H9 (cell line): ENCODE measurements around the gene B3GALNT2. TPM values are rescaled to one million over a fixed set of nuclear protein-coding genes. Genes with fewer than 3 reads are reported as not detected.

ENCODE experiments used
- DNase-seq: peaks from one replicate; pipeline ENCODE4 v3.0.0-alpha.2; 2017
- H2AFZ ChIP-seq: one replicate; pipeline ENCODE4 v1.6.1; 2013; ENCODE audit warnings: mild to moderate bottlenecking, low read length, control low read depth, moderate library complexity
- H2AK5ac ChIP-seq: 2 replicates; pipeline ENCODE4 v1.6.1; 2013; ENCODE audit warnings: low read length, control low read depth, mixed read lengths; ENCODE audit not compliant: insufficient read length
- H2BK120ac ChIP-seq: one replicate; pipeline ENCODE4 v1.6.1; 2013; ENCODE audit warnings: low read depth, mild to moderate bottlenecking, low read length, control low read depth, inconsistent platforms; ENCODE audit not compliant: poor library complexity, severe bottlenecking
- H2BK12ac ChIP-seq: 2 replicates; pipeline ENCODE4 v1.6.1; 2013; ENCODE audit warnings: low read length, control low read depth, mixed read lengths, low read depth; ENCODE audit not compliant: insufficient read length
- H2BK15ac ChIP-seq: 2 replicates; pipeline ENCODE4 v1.6.1; 2013; ENCODE audit warnings: low read depth, low read length, control low read depth
- H2BK20ac ChIP-seq: one replicate; pipeline ENCODE4 v1.6.1; 2013; ENCODE audit warnings: low read depth, mild to moderate bottlenecking, low read length, control low read depth, inconsistent platforms; ENCODE audit not compliant: poor library complexity, severe bottlenecking
- H2BK5ac ChIP-seq: 2 replicates; pipeline ENCODE4 v1.6.1; 2013; ENCODE audit warnings: low read length, control low read depth, mixed read lengths; ENCODE audit not compliant: insufficient read length
- H3K14ac ChIP-seq: 2 replicates; pipeline ENCODE4 v1.6.1; 2013; ENCODE audit warnings: low read length, control low read depth; ENCODE audit not compliant: insufficient read depth
- H3K18ac ChIP-seq: 2 replicates; pipeline ENCODE4 v1.6.1; 2013; ENCODE audit warnings: low read depth, mild to moderate bottlenecking, mixed read lengths, low read length, control low read depth; ENCODE audit not compliant: insufficient read length
- H3K23ac ChIP-seq: 2 replicates; pipeline ENCODE4 v1.6.1; 2013; ENCODE audit warnings: low read length, control low read depth, mixed read lengths, low read depth; ENCODE audit not compliant: insufficient read length
- H3K23me2 ChIP-seq: 2 replicates; pipeline ENCODE4 v1.6.1; 2013; ENCODE audit warnings: low read depth, mild to moderate bottlenecking, mixed read lengths, low read length, control low read depth; ENCODE audit not compliant: insufficient read length, poor library complexity, severe bottlenecking
- H3K27ac ChIP-seq: 2 replicates; pipeline ENCODE4 v1.5.1; 2013; ENCODE audit warnings: low read length, control low read depth, mixed read lengths, low read depth; ENCODE audit not compliant: insufficient read length
- H3K27me3 ChIP-seq: 2 replicates; pipeline ENCODE4 v1.6.1; 2013; ENCODE audit warnings: low read length, control low read depth, inconsistent platforms; ENCODE audit not compliant: insufficient read depth
- H3K4ac ChIP-seq: 2 replicates; pipeline ENCODE4 v1.6.1; 2013; ENCODE audit warnings: low read depth, mild to moderate bottlenecking, control low read depth, inconsistent platforms, low read length, moderate library complexity
- H3K4me1 ChIP-seq: 2 replicates; pipeline ENCODE4 v1.6.1; 2013; ENCODE audit warnings: low read length, control low read depth, inconsistent platforms; ENCODE audit not compliant: insufficient read depth
- H3K4me2 ChIP-seq: 2 replicates; pipeline ENCODE4 v1.6.1; 2013; ENCODE audit warnings: low read length, control low read depth, mixed read lengths; ENCODE audit not compliant: insufficient read length, insufficient read depth
- H3K56ac ChIP-seq: 2 replicates; pipeline ENCODE4 v1.6.1; 2013; ENCODE audit warnings: low read depth, mild to moderate bottlenecking, mixed read lengths, low read length, control low read depth; ENCODE audit not compliant: insufficient read length
- H3K79me1 ChIP-seq: 2 replicates; pipeline ENCODE4 v1.6.1; 2013; ENCODE audit warnings: low read depth, mild to moderate bottlenecking, moderate library complexity, low read length, control low read depth, inconsistent platforms; ENCODE audit not compliant: insufficient read depth, poor library complexity, severe bottlenecking
- H3K79me2 ChIP-seq: 2 replicates; pipeline ENCODE4 v1.6.1; 2013; ENCODE audit warnings: low read length, control low read depth, inconsistent platforms; ENCODE audit not compliant: insufficient read depth
- H3K9ac ChIP-seq: 2 replicates; pipeline ENCODE4 v1.6.1; 2013; ENCODE audit warnings: low read length, control low read depth, mixed read lengths; ENCODE audit not compliant: insufficient read length; ENCODE audit errors: extremely low read depth
- H3K9me3 ChIP-seq: one replicate; pipeline ENCODE4 v1.6.1; 2013; ENCODE audit warnings: low read depth, low read length, inconsistent platforms; ENCODE audit not compliant: control insufficient read depth
- H3T11ph ChIP-seq: one replicate; pipeline ENCODE4 v1.6.1; 2013; ENCODE audit warnings: mild to moderate bottlenecking, low read length, control low read depth, inconsistent platforms
- H4K20me1 ChIP-seq: one replicate; pipeline ENCODE4 v1.6.1; 2013; ENCODE audit not compliant: control insufficient read depth, insufficient read length, insufficient read depth
- H4K5ac ChIP-seq: 2 replicates; pipeline ENCODE4 v1.6.1; 2013; ENCODE audit warnings: low read depth, mild to moderate bottlenecking, mixed read lengths, low read length, control low read depth; ENCODE audit not compliant: insufficient read length
- H4K8ac ChIP-seq: replicated peaks from 2 replicates; pipeline ENCODE4 v1.6.1; 2013; ENCODE audit warnings: low read length, control low read depth, mixed read lengths, low read depth; ENCODE audit not compliant: insufficient read length
- H4K91ac ChIP-seq: 2 replicates; pipeline ENCODE4 v1.6.1; 2013; ENCODE audit warnings: low read depth, mild to moderate bottlenecking, moderate library complexity, mixed read lengths, low read length, control low read depth; ENCODE audit not compliant: insufficient read length
- H3K27ac Mint-ChIP-seq, 3 experiments: 2 replicates in 2 of 3; 3 replicates in 1 of 3; pipeline ENCODE4 v1.8.0; 2020 to 2021; ENCODE audit warnings: mixed read lengths in 3 of 3, mild to moderate bottlenecking in 1 of 3, moderate library complexity in 1 of 3
- H3K27me3 Mint-ChIP-seq: 2 replicates; pipeline ENCODE4 v1.8.0; 2021; ENCODE audit warnings: low read depth, mild to moderate bottlenecking, moderate library complexity, mixed read lengths
- H3K36me3 Mint-ChIP-seq, 3 experiments: 2 replicates in 2 of 3; 3 replicates in 1 of 3; pipeline ENCODE4 v1.8.0; 2020 to 2021; ENCODE audit warnings: low read depth in 3 of 3, mixed read lengths in 3 of 3; ENCODE audit not compliant: insufficient read depth in 1 of 3
- H3K4me1 Mint-ChIP-seq, 2 experiments: 2 replicates each; pipeline ENCODE4 v1.8.0; 2020; ENCODE audit warnings: mixed read lengths in 2 of 2
- H3K4me3 Mint-ChIP-seq, 2 experiments: 2 replicates in 1 of 2; 3 replicates in 1 of 2; pipeline ENCODE4 v1.8.0; 2020 to 2021; ENCODE audit warnings: mild to moderate bottlenecking in 2 of 2, mixed read lengths in 2 of 2, moderate library complexity in 1 of 2
- H3K9me3 Mint-ChIP-seq, 2 experiments: 2 replicates in 1 of 2; 3 replicates in 1 of 2; pipeline ENCODE4 v1.8.0; 2020; ENCODE audit warnings: mild to moderate bottlenecking in 2 of 2, mixed read lengths in 2 of 2, moderate library complexity in 1 of 2
- WGBS: extraction: QIAGEN DNeasy Blood & Tissue Kit; methylation state at CpG from one replicate; pipeline ENCODE4 v1.1.7; 2013; ENCODE audit warnings: missing lambda C conversion rate, low lambda C conversion rate, mixed read lengths; ENCODE audit not compliant: insufficient read length; ENCODE audit errors: extremely low coverage; 5-methylcytosine and 5-hydroxymethylcytosine counted together
- total RNA-seq: library from RNA; stranded (reverse); gene quantifications from 2 replicates; pipeline ENCODE4 v1.2.1, GENCODE V29; 2021
- TF ChIP-seq, protein P1 (sequence below): fragments of 200-600 bp; sonication (generic); conservative IDR thresholded peaks from 3 replicates; pipeline ENCODE4 v1.8.0; 2021; ENCODE audit warnings: antibody characterized with exemption, mild to moderate bottlenecking

B3GALNT2 gene
- total RNA-seq, 1 experiment from 2014 or later: 27.8 TPM

DNA sequence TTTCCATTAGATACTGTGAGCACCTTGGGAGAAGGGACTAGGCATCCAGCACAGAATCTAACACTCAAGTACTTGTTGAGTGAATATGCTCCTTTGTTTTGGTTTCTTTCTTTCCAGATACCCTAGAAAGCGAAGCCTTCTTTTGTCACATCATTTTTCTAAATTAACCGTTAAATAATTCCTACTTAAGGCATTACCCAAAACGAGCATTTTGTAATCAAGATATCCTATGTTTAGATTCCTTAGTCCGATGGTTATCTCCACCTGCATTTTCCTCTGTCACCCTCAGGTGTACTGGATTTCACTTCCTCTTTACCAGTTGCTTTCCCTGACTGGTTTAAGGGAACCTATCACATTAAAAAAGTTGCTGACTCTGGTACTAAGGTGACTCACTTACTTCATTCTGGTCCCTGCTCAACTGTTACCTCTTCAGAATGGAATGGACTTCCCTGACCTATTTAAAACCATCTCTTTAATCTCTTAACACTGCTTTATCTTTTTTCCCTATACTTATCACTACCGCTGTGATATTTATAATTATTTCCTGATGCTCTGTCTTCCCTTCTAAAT is 3.2 kb downstream of the B3GALNT2 start:
- Histone ChIP-seq H3K14ac (no peak overlapping the region), H3K4me1 (no peaks in the 10 kb centered on the region; the same call in 1 of the 2 replicates), H2BK120ac (no peak overlapping the region), H4K5ac (no peak overlapping the region), H4K8ac (no peak overlapping the region), H2AFZ (no peak overlapping the region), H3K9me3 (no peaks in the 10 kb centered on the region), H3K9ac (no peak overlapping the region), H3K27ac (no peak overlapping the region), H3K56ac (no peak overlapping the region), H3K23me2 (peaks cover 5% of the 10 kb centered on the region), H3T11ph (no peak overlapping the region), H4K91ac (no peak overlapping the region), H2BK12ac (no peak overlapping the region), H4K20me1 (no peaks in the 10 kb centered on the region), H2AK5ac (no peak overlapping the region), H3K18ac (no peak overlapping the region), H3K23ac (no peak overlapping the region), H3K4ac (no peak overlapping the region), H2BK20ac (no peak overlapping the region), H3K4me2 (no peak overlapping the region), H3K27me3 (no peaks in the 10 kb centered on the region), H2BK15ac (no peak overlapping the region), H2BK5ac (no peak overlapping the region), H3K79me2 (peaks cover 11% of the 10 kb centered on the region; the same call in 1 of the 2 replicates), H3K79me1 (peaks cover 4% of the 10 kb centered on the region)
- Mint-ChIP-seq H3K36me3 (peaks cover 0 to 2% (median 0%) of the 10 kb centered on the region in 3 experiments; a peak in 2 of 7 replicates), H3K27me3 (no peaks in the 10 kb centered on the region), H3K4me1 (peaks cover 18 to 24% of the 10 kb centered on the region in 2 experiments), H3K27ac (0 out of 7 replicates have a peak overlapping the region, but pooled peaks of 1 of the 3 experiments have one; percentile 62), H3K9me3 (no peaks in the 10 kb centered on the region), H3K4me3 (no peak overlapping the region)
- no peak for DNase-seq
- TF ChIP-seq, protein P1, sequence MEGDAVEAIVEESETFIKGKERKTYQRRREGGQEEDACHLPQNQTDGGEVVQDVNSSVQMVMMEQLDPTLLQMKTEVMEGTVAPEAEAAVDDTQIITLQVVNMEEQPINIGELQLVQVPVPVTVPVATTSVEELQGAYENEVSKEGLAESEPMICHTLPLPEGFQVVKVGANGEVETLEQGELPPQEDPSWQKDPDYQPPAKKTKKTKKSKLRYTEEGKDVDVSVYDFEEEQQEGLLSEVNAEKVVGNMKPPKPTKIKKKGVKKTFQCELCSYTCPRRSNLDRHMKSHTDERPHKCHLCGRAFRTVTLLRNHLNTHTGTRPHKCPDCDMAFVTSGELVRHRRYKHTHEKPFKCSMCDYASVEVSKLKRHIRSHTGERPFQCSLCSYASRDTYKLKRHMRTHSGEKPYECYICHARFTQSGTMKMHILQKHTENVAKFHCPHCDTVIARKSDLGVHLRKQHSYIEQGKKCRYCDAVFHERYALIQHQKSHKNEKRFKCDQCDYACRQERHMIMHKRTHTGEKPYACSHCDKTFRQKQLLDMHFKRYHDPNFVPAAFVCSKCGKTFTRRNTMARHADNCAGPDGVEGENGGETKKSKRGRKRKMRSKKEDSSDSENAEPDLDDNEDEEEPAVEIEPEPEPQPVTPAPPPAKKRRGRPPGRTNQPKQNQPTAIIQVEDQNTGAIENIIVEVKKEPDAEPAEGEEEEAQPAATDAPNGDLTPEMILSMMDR: no peak
- 100% methylated on average over 3 of the region's 5 CpGs for WGBS
